OCI-M2 (cell line): ENCODE results near the gene MAML2.

Source experiments
- DNase-seq: peaks from one replicate; lab custom pipeline; 2025; ENCODE audit not compliant: unreplicated experiment; lab: John Stamatoyannopoulos, UW

Gene MAML2

GRCh38 chr11:96107143-96107824 is 235.7 kb downstream of the MAML2 start:
- no peak for DNase-seq

GRCh38 chr11:96106645-96107044 is 236.3 kb downstream of the MAML2 start:
- no peak for DNase-seq

- no peak for DNase-seq
Observed at GRCh38 chr11:96105944-96106343, 237.1 kb downstream of the MAML2 start.

- DNase-seq, result no peak
Observed at GRCh38 chr11:96105197-96105895, 237.6 kb downstream of the MAML2 start.

- no peak for DNase-seq
Observed at GRCh38 chr11:96104496-96104895, 238.5 kb downstream of the MAML2 start.

- DNase-seq, result no peak
Observed at GRCh38 chr11:96103721-96104120, 239.3 kb downstream of the MAML2 start.

- DNase-seq, result no peak
Observed at GRCh38 chr11:96103102-96103501, 239.9 kb downstream of the MAML2 start.

- DNase-seq, result no peak
Observed at GRCh38 chr11:96102664-96103078, 240.3 kb downstream of the MAML2 start.

- DNase-seq, result no peak
Observed at GRCh38 chr11:96101146-96101545, 241.8 kb downstream of the MAML2 start.

DNA sequence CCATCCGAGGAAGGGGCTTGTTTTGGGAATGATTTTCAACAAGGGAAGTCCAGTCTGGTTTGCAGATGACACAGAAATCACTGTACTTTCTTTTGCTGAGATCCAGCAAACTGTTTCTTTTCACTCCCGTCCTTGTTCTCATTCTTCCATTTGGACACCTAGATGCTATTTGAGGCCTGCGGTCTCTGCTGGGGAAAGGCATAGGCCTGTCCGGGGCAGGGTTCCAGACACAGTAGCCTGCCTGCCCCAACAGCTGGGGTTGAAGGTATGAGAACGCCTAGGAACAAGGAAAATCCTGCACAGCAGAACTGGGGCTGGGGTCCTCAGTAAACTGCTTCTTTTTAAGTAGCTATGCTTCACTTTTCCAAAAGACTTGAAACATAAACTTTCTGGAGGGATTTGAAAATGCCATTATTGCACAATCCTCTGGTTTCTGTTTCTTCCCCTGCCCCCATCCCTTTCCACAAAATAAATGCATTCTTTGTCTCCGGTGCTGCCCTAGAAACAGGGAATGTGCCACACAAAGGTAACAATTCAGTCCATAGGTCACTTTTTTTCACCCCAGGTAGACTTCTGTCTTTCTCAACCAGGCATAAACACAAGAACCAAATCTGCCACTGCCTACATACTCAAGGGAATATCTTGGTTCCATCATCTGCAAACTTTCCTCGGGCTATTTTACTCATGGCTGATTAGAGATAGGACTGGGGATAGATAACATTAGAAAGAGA is 244.3 kb downstream of the MAML2 start:
- DNase-seq, result no peak

GRCh38 chr11:96097844-96098421 is 245.1 kb downstream of the MAML2 start:
- DNase-seq, result no peak

DNA sequence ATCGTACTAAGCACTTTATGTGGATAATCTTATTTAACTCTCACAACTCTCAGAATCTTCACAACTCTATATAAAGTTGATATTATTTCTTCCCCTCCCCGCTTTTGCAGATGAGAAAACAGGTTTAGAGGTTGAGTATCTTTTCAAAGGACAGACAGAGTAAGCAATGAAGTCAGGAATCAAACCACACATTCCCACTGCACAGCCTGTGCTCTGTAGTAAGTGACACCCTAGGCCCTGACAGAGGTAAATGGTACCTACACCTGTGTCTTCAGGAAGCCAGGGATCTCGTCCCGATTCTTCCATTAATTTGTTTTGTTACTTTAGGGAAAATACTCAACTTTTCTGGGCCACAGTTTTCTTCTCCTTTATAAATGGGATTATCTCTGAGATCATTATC is 246.6 kb downstream of the MAML2 start:
- DNase-seq, result no peak

DNA sequence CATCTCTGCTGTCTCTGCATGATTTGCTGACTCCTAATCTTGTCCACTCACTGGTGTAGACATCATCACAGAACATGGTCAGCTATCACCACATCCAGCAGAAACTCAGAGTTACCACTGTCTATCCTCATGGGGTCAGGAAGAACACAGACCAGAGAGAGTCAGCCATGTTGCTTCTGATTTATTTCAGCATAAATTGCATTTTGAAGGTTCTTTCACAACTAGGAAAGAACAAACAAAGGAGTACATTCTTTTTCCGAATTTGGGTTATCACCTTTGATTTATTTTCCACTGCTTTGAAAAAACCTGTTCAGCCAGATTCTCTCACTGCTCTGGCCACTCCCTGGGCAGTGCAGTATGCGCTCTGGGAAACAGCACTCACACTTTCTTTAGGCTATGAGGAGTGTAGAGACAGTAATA is 247.1 kb downstream of the MAML2 start:
- DNase-seq, result no peak

DNA sequence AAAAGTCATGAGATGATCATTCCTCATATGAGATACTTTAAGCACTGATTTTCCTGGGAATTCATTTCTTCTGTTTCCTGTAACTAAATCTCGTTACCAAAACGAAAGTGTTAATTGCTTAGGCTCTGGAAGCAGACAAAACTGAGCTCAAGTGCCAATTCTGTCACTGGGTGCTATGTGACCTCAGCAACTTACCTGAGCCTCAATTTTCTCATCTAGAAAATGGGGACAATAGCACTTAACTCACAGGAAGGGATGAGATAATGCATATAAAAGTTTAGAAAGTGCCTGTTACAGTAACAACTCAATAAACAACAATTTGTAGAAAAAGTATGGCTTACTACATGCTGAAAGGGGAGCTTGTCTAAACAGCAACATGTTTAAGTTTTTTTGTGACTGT is 248.8 kb downstream of the MAML2 start:
- no peak for DNase-seq

DNA sequence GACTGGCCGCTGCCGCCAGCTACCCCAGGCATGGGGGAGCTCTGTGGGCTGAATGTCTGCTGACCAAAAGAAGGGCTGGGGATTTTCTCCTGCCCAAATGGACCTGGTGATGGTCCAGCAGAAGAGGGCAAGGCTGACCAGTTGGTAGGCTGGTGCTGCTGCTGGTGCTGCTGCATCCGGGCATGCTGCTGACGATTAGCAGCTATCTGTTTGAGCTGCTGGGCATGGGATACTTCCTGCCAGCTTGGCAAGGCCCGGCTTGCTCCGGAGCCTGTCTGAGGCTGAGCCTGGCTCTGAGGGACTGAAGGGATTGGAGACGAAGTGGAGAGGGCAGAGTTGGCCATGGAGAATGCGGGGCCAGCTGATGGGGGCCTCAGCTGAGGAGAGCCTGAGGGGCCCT is 250.5 kb downstream of the MAML2 start:
- no peak for DNase-seq

GRCh38 chr11:96091476-96091875 is 251.5 kb downstream of the MAML2 start:
- no peak for DNase-seq

DNA sequence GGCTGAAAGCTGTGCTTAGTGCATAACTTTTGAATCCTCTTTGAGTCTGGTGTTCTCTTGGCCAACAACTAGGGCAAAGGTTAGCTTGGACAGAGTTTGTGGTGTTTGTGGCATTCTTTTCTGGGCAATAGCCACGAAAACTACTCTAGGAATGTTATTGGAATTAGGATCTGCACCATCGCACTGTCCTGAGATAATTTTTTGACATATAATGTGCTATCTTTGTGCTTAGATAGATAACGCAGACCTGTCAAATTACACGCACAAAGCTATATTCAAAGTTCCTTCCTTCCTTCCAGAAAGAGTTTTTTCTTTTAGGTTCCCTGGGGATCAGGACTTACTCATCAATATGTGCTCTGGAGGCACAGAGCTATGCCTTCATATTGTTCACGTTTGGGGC is 252.3 kb downstream of the MAML2 start:
- DNase-seq, result no peak

DNA sequence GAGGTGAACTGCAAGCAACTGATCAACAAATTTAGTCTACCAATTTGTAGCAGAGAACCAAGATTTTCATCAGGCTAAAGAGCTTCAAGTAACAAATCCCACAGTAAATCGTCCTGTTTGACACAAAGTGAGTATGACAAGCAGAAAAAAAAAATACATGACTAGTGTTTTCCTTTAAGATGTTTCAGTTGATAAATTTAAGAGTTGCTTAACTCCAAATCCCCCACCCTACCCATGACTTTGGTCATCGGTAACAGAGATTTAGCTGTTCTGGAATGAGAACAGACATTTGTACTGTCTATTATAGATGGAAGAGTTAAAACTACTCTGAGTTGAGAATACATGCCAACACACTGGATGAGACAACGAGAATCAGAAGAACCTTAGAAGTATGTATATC is 254.1 kb downstream of the MAML2 start:
- no peak for DNase-seq

DNA sequence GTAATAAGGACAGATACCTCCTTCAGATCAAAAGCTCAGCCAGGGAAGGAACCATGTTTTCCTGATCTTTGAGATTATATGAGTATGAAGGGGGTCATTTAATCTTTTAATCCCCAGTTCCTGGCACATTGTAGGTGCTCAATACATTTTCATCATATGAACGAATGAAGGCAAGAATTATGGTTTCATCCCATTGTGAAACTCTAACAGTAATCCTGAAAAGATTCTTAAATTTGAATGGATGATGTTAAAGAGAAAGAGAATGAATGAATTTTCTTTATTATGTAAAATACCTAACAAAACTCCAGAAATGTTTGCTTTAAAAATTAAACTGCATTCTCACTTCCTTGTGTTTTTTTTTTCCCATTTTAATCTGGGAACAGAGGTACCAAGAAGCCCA is 256.9 kb downstream of the MAML2 start:
- DNase-seq, result no peak

DNA sequence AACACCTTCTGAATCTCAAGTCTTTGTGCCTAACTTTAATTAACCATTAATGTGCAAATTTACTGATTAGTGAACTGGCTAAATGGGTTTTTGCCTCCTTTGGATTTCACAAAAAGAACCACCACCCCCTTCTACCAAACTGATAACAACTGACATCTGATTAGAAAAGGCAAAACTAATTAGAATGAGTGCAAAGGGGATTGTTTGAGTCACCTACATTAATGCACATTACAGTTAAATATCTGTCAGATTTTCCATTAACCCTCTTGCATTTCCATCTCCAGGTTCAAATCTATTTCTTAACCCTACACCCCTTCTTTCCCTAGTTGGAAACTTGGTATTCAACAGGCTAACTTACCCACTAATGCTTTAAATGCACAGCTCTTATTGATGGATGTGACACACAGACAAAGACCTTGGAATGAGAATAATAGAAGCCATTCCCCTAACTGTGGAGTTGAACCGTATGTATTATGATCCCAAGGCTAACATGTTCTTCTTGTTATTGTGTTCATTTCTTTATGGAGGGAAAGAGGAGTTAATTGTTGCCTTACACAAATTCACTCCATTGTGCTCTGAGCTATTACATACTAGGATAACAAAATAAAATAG is 257.6 kb downstream of the MAML2 start:
- DNase-seq, result no peak

- no peak for DNase-seq
Observed at GRCh38 chr11:96084610-96085318, 258.2 kb downstream of the MAML2 start.
